ENCODE data around the gene TBC1D3B.

- TF ChIP-seq HMGXB4 (CRISPR knock-in tag; IDR thresholded peaks at IDR 0.05) (no peak), MYBL2 (CRISPR knock-in tag; IDR thresholded peaks at IDR 0.05) (no peak), NR2C2 (CRISPR knock-in tag; IDR thresholded peaks at IDR 0.05) (no peak), ATF3 (CRISPR knock-in tag; conservative IDR thresholded peaks at IDR 0.05) (no peak), CTCF (IDR thresholded peaks at IDR 0.05) (no peak), E2F4 (CRISPR knock-in tag; IDR thresholded peaks at IDR 0.05; ENCODE audit: borderline replicate concordance, low read depth) (no peak), KAT7 (CRISPR knock-in tag; IDR thresholded peaks at IDR 0.05; ENCODE audit: borderline replicate concordance) (no peak), SP1 (CRISPR knock-in tag; conservative IDR thresholded peaks at IDR 0.05) (no peak), CREM (CRISPR knock-in tag; IDR thresholded peaks at IDR 0.05) (no peak), AR (CRISPR knock-in tag; IDR thresholded peaks at IDR 0.05) (no peak), MAX (CRISPR knock-in tag; IDR thresholded peaks at IDR 0.05) (no peak), FOXK1 (CRISPR knock-in tag; IDR thresholded peaks at IDR 0.05) (no peak), ARID4B (CRISPR knock-in tag; IDR thresholded peaks at IDR 0.05; ENCODE audit: borderline replicate concordance) (no peak)
Observed at GRCh38 chr17:36209575-36209974, 33.1 kb upstream of the TBC1D3B start.

All from WTC11 (cell line).